Epithelial cell of proximal tubule (primary cell): Measurements from ENCODE around the gene SH3GL2. TPM values are rescaled to one million over a fixed set of nuclear protein-coding genes. Genes with fewer than 3 reads are reported as not detected.

Source experiments
- DNase-seq: peaks from one replicate; pipeline ENCODE4 v3.0.0-alpha.2; 2011; ENCODE audit warnings: low read depth
- H3K4me3 ChIP-seq: 2 replicates; pipeline ENCODE4 v1.5.1; 2011; ENCODE audit warnings: low read depth, mild to moderate bottlenecking, low read length
- total RNA-seq: library from RNA; depleted of rRNA; stranded (reverse); fragments of >200 nt; gene quantifications from 2 replicates; pipeline ENCODE4 v1.2.3, GENCODE V29; 2015
- TF ChIP-seq, protein P1 (sequence below): conservative IDR thresholded peaks from 2 replicates; pipeline ENCODE4 v1.5.1; 2012; ENCODE audit warnings: low read depth, mild to moderate bottlenecking, low read length

Gene SH3GL2
- total RNA-seq, 1 donor from 2014 or later = 3.4 TPM

DNA sequence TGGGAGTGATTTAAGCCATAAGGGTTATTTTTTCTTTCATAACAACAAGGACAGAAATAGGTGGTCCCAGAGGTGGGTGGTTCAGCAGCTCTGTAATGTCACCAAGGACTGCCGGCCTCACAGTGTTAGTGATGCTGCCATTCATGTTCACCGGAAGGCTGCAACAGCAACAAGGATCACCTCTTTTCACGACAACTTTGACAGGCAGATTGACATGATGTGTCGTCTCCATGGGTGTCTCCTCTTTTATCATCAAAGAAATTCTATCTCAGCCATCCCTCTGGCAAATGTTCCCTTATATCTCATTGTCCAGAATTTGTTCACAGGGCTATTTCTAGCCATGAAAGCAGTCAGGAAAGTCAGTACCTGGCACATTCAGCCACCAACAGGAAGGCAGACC, 231.5 kb downstream of the SH3GL2 start:
- TF ChIP-seq, protein P1, sequence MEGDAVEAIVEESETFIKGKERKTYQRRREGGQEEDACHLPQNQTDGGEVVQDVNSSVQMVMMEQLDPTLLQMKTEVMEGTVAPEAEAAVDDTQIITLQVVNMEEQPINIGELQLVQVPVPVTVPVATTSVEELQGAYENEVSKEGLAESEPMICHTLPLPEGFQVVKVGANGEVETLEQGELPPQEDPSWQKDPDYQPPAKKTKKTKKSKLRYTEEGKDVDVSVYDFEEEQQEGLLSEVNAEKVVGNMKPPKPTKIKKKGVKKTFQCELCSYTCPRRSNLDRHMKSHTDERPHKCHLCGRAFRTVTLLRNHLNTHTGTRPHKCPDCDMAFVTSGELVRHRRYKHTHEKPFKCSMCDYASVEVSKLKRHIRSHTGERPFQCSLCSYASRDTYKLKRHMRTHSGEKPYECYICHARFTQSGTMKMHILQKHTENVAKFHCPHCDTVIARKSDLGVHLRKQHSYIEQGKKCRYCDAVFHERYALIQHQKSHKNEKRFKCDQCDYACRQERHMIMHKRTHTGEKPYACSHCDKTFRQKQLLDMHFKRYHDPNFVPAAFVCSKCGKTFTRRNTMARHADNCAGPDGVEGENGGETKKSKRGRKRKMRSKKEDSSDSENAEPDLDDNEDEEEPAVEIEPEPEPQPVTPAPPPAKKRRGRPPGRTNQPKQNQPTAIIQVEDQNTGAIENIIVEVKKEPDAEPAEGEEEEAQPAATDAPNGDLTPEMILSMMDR = no peak
- DNase-seq = no peak
- no peak overlapping the region for H3K4me3 ChIP-seq

DNA sequence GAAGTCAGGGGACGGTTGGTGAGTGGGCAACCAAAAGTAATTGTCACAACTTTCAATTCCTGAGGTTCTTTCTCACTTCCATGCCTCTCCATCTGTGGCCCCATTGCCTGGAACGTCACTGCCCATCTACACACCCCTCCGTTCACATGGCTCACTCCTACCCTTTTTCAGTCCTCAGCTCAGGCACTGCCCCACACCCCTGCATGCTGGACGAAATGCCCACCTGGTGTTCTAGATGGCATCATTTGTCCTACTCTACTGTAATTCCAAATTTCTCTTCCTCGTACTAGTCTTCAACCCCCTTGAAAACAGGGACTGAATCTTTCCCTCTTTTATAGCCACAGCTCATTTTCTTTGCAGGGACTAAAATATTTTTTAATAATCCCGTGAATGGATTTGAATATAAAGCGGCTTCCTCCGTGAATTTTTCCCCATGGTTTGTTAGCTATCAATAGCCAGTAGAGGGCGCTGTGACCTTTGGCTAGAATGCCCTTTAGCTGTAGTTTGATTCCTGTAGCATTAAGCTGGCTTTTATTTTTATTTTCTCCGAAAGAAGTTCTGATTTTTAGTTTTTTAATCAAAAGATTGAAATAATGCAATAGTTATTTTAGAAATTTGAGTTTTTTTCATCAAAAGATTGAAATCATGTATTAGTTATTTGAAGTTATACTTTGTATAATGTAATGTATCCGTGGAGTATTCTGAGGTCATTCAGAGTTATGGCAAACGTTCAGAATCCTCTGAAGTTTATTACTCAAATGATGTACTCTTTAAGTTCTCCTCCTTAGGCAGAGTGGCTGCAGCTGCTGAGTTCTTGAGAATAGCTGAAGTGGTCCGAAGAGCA, 232.1 kb downstream of the SH3GL2 start:
- TF ChIP-seq, protein P1 = peak; percentile 93
- no peak overlapping the region for H3K4me3 ChIP-seq
- no peak for DNase-seq

DNA sequence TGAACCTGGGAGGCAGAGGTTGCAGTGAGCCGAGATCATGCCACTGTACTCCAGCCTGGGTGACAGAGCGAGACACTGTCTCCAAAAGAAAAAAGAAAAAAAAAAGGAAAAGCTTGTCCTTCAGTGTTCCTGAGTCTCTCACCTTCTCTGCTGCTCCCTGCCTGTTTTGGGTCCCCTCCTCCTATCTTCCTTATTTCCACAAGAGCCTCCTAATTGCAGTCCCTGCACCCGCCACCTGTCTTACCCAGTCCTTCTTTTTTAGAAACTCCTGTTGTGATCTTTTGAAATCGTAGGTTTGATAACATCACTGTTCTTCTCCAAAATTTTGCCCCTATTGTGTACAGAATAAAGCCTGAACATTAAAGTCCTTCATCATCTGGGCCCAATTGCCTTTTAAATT, 234.9 kb downstream of the SH3GL2 start:
- TF ChIP-seq, protein P1 = no peak
- no peak for DNase-seq
- H3K4me3 ChIP-seq = no peak overlapping the region

DNA sequence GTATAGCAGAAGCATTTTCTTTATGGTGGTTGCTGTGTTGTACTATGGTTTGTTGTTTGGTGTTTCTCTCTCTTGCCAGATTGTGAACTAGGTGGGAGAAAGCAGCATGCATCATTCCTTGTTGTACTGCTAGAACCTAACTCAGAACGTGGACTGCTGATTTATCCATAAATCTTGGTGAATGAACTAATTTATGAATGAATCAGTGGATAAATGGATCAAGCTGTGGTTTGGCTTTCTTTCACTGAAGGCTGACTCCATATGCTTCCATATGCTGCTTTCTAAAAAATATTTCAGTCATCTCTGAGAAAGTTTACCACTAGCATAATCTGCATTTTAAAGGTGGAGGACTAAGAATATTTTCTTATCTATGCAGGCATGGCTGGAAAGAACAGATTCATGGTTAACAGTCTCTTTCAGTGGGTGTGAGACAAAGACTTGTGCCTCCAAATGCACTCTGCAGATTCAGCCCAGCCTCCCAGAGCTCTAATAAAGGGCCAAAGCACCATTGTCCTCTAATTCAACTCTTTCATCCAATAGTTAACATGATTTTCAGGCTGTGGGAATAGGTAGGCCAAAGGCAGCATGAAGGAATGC, 237.7 kb downstream of the SH3GL2 start:
- TF ChIP-seq, protein P1 = no peak
- H3K4me3 ChIP-seq = no peak overlapping the region
- DNase-seq = no peak

DNA sequence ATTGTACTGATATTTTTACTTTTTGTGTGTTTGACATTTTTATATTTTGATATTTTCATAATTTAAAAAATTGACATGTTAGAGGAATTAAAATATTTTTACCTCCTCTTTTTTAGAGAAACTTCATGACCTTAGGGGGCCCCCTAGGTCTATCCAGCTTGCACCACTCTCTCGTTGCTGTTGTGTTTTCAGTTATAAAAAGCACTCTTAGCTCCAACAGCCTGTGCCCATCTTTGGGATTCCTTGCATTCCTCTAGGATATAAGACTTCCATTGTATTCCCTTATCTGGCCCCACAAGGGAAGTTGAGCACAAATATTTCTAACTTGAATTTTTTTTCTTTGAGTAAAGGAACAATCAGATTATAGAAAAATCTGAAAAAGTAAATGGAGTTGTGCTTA, 245.3 kb downstream of the SH3GL2 start:
- H3K4me3 ChIP-seq = no peak overlapping the region
- DNase-seq = no peak
- TF ChIP-seq, protein P1 = no peak

DNA sequence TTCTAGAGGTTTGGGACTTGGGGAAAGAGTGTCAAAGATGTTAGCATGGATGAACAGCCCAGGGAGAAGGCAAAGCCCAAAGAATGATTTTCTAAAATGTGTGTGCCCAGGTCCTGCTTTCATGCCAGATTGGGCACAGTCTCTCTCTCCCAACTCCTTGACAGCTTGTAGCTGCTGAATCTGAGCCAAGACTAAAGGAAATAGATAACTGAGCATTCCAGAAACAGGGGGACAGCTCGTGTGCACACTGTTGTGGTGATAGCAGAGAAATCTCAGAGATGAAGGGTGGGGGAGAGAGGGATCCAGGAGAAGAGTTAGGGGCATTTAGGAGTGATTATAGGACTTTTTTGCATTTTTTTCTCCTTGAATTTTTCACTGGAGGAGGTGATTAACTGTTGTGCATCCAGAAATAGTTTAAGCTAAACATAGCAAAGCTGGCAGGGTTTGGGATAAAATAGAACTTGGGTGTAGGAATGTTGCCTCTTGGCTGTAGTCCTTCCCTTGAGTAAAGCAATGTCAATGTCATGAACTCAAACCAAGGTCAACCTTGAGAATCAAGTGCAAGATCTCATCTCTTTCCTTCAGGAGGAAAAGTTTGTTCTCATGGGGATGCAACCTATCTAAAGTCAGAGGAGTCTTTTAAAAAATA, 245.9 kb downstream of the SH3GL2 start:
- DNase-seq = no peak
- H3K4me3 ChIP-seq = no peak overlapping the region
- TF ChIP-seq, protein P1 = no peak

DNA sequence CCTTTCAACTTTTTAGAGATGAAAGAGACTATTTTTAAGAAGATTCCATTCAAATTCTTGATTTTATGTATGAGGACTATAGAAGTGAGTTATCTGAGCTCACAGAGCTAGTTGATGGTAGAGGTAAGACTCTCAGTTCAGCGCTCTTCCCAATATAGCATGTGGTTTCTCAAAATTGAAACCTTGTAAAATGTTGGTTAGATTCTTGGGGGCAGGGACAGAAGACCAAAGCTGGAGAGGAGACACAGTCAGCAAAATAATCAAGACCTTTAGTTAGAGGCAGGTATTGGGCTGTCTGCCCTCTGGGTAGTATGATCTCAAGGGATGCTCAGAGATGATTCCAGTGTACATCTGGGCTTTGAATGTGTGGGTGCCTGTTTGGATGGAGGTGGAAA, 246.4 kb downstream of the SH3GL2 start:
- H3K4me3 ChIP-seq = no peak overlapping the region
- no peak for DNase-seq
- TF ChIP-seq, protein P1 = no peak
